DMS114 treated with DMSO at 0.1 percent for 48 hours (cell line): Measurements from ENCODE around the gene SLC43A3.

Source experiments
- DNase-seq: peaks from one replicate; lab custom pipeline; 2025; ENCODE audit not compliant: unreplicated experiment; lab: John Stamatoyannopoulos, UW

Gene SLC43A3

DNA sequence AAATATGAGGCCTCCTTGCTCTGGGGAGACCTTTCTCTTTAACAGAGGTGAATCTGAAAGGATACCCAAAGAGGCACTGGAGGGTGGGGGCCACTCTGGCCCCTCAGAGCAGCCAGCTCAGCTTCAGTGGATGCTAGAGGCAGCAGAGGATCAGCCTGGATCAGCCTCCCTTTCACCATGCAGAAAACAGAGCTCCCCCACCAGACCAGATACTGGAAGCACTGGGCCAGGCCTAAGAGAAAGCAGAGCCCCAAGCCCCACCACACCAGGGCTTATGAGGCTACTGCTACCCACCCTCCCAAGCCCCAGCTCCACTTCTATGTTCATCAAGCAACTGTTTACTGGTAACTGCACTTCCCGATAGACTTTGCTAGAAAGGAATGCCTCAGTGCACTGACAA, 4.0 kb upstream of the SLC43A3 start:
- DNase-seq = no peak

- DNase-seq = no peak
Observed at GRCh38 chr11:57429946-57430345, 3.0 kb upstream of the SLC43A3 start.

- DNase-seq = no peak
Observed at GRCh38 chr11:57428643-57429042, 1.7 kb upstream of the SLC43A3 start.

- DNase-seq = no peak
Observed at GRCh38 chr11:57427727-57428082, 784 bp upstream of the SLC43A3 start.

DNA sequence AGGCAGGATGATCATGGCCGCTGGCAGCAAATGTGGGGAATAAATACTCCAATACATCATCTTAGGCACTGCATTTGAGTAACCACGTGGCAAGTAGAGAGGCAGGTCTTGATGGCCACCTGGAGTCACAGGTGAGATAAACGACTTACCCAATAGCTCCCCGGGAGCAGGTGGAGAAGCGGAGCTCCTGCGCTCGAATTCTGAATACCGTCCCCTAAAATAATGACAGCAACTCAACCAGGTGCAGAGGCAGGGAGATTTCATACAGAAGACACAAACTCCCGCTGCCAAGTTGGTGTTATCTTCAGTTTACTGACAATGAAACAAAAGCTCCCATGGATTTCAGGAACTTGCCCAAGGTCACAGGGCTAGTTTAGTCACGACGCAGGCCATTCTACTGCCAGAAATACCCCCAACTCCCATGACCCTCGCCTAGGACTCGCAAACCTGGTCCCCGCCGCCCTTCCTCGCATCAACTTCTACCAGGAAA, 437 bp downstream of the SLC43A3 start:
- DNase-seq = no peak

DNA sequence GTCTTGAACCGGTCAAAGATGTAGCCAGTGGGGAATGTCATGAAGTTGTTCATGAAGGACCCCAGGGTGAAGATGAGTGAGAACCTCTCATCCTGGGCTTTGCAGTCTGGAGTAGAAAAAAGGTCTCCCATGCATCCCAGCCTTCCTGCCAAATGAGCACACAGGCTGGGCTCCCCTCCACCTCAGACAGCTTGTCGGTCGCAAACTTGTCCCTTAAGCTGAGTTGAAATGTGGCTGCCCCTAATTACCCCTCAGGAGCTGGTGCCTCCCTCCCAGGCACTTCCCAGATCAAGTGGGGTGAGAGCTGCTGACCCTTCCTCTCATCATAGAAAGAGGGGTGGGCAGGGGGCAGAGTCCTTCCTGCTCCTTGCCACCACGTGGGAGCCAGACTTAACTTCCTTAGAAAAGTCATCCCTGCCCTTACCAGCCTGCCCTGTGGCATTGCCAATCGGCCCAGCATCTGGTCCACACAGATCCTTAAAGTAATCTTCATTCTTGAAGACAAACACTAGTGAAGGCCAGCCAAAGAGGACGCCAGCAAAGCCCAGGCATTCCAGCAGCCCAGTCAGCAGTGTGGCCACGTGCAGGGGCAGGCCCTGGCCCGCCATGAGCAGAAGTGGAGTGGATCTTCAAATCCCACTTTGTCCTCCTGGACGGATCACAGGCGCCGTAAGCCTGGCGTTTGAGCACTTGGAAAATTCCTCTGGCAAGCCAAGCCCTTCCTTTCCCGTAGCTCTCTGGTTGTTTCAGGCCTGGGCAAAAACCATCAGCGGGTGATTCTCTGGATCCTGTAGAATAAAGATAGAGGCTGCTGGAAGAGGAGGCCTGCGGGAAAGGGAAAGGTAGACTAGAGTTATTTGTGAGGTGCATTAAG, 1.1 kb downstream of the SLC43A3 start:
- DNase-seq = no peak

- no peak for DNase-seq
Observed at GRCh38 chr11:57424792-57425564, 1.9 kb downstream of the SLC43A3 start.

DNA sequence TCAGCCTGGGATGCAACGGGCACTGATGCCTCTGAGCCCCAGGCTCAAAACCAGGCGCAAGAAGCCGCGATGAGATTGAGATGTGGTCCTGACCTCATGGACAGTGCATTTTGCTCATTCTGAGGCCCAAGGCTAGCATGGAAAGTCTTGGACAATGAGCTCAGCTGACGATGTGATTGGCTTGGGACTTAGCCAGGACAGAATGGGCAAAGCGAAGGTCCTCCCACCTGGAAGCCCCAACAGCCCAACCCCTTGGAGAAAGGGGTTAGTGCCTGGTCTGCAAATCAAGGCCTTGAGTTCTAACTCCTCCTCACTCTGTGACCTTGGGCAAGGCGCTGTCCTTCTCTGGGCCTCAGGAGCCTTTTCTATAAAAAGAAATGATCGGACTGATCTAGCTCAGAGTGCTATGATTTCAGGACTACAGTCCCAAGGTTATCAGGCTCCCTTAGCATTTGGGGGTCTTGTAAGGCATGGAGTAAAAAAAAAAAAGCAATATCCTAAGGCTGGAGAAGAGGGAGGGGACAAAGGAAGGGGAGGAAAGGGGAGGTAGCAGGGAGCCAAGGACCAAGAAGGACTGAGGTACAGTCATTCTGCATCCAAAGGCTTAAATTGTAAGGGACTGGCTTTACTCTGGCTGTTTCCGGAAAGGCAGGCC, 2.7 kb downstream of the SLC43A3 start:
- no peak for DNase-seq

DNA sequence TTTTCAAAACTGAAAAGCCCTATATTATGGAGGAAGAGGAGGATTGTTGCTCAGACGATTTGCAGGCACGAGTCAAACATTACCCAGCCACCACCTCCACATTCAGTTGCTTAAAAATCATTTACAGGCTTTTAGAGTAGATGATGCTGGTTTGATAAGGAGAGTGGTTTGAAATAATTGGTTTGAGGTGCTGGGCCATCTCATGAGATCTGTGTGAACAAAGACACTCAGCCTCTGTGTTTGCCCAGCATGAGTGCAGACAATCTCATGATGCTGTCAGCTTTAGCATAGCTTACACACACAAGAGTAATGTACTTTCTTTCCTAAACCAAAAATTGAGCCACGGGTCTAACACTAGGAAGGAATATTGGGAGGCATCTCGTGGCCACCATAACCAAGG, 4.3 kb downstream of the SLC43A3 start:
- DNase-seq = no peak

- no peak for DNase-seq
Observed at GRCh38 chr11:57421805-57422204, 5.1 kb downstream of the SLC43A3 start.

GRCh38 chr11:57421066-57421465, 5.9 kb downstream of the SLC43A3 start:
- DNase-seq = no peak

GRCh38 chr11:57419146-57419545, 7.8 kb downstream of the SLC43A3 start:
- no peak for DNase-seq

GRCh38 chr11:57418131-57418530, 8.8 kb downstream of the SLC43A3 start:
- no peak for DNase-seq

GRCh38 chr11:57417056-57417455, 9.9 kb downstream of the SLC43A3 start:
- no peak for DNase-seq

GRCh38 chr11:57416436-57416835, 10.5 kb downstream of the SLC43A3 start:
- no peak for DNase-seq

DNA sequence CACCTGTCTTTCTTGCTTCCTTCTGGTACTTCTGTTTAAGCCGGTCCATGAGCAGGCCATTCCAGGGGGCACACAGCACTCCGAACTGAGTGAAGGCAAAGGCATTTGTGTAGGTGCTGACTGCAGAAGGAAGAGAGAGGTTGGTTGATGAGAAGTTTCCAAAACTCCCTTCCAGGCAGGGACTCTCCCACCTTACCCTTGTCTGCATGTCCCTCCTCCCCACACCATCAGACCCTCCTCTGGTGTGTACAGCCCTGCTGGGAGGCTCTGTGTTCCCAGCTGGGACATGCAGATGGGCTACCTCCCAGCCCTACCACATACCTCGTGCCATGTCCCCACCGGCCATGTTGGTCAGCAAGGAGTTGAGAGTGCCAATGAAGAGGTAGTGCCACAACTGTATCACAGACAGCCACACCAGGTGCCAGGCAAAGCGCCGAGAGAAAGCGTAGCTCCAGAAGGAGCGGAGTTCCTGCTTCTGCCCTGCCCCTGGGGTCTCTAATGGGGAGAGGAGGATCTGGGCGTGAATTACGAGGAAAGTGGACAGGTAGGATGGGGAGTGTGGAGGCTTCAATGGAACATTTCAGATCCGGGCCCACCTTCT, 12.2 kb downstream of the SLC43A3 start:
- no peak for DNase-seq

DNA sequence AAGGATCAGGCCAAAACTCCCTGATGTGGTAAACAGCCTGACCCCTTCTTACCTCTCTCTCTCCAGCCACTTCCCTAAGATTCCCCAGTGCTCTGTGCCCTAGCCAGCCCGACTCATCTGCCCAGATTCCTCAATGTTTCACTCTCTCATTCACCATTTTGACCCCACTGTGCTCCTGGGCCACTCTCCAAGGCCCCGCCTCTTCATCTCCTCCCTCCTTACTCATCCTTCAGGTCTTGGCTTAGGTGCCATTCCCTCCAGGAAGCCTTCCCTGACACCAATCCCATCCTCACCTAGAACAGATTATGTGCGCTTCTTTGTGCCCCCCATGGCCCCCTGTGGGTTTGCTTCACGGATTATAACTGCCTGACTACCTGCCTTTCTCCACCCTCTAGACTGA, 13.2 kb downstream of the SLC43A3 start:
- no peak for DNase-seq

DNA sequence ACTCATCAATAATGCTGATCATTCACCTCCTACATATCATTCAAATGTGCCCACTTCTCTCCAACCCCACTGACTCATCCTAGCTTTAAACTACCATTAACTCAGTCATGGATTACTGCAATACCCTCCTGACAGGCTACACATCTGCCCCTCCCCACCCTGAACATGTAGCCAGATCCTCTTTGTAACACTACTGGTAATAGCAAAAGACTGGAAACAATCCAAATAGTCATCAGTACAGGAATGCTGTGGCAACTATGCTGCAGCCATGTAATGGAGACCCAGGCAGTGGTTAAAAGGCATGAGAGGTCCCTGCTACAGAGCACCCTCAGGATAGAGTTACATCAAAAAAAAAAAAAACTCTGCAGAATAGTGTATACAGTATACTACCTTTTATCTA, 16.6 kb downstream of the SLC43A3 start:
- no peak for DNase-seq

DNA sequence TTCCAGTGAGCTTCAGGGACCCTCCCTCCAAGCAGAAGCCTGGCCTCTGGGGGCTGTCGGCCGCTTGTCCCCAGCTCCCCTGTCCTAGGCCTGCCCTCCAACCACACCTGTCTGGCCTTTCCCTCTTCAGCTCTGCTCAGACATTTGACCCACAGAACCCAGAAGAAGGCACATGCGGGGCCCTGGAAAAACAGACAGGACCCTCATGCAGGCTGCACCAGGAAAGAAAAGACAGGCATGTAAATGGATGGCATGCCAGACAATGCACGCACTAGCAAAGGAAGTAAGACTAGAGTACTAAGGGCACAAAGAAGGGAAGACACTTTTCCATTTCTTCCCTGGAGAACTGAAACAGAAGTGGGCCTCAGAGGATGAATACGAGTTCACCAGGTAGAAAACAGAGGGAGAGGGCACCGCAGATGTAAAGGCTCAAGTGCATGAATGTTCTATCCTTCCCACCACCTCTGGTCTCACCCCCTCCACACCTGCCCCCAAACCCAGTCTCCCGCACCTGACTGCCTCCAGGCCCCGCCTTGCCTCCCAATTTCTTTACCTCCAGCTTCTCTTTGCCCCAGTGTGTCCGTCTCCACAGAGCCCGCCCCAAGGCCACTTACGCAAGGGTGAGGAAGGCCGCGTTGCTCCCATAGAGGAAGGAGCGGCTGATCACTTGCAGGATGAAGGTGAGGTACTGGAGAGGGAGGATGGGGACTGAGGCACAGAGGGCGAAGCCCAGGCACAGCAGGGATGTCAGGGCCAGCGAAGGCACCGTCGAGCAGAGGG, 17.4 kb downstream of the SLC43A3 start:
- DNase-seq = no peak

DNA sequence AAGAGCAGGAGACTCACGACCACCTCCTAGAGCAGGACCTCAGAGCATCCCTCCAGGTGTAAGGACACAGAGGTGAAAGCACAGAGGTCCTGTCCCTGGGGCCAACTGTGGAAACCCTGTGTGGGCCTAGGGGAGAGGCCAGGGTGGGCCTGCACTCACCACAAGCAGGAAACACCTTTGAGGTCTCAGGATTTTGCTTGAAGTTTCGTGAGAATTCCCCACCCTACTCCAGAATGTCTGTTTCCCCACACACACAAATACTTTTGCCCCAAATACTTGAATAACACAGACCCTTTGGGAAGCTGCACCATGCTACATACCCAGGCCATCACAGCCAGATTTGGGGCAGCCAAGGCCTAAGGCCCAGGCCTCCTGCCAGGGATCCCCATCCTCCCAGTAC, 18.1 kb downstream of the SLC43A3 start:
- no peak for DNase-seq
